Ovary (tissue), 3 donors: Measurements from ENCODE around the gene GLI3.

Experiments used
- POLR2A ChIP-seq: fragments of 450-650 bp; IDR thresholded peaks from one replicate; pipeline ENCODE4 v1.6.1; 2017; ENCODE audit warnings: antibody characterized with exemption, mild to moderate bottlenecking, moderate library complexity
- TF ChIP-seq, protein P1 (sequence below), 3 donors: fragments of 450-650 bp in 2 of 3; fragments of 200-600 bp in 1 of 3; IDR thresholded peaks; one replicate each; pipeline versions ENCODE4 v1.5.1 to v1.8.0; 2016 to 2022; ENCODE audit warnings: antibody characterized with exemption in 3 of 3, mild to moderate bottlenecking in 1 of 3
- donor health status: DM: no; HTN: no; CAD: no.

DNA sequence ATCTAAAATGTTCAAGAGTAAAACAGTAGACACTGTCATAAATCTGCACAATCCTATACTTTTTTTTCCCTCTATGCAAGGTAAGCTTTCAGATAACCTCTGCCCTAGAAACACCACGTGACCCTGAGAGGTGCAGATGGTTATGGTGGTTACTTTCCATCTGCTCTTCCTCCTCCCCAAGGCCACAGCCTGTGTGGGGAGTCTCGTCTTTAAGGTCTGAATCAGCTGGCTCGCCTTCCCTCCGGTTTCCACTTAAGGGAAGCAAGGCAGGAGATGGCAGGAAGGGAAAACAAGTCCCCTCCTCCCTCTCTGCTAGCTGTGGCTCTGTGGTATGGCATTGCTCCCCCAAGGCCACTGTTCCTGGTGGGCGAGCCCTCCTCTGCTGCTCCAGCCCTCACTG is 181.8 kb downstream of the GLI3 start:
- TF ChIP-seq POLR2A = no peak
- TF ChIP-seq, protein P1, sequence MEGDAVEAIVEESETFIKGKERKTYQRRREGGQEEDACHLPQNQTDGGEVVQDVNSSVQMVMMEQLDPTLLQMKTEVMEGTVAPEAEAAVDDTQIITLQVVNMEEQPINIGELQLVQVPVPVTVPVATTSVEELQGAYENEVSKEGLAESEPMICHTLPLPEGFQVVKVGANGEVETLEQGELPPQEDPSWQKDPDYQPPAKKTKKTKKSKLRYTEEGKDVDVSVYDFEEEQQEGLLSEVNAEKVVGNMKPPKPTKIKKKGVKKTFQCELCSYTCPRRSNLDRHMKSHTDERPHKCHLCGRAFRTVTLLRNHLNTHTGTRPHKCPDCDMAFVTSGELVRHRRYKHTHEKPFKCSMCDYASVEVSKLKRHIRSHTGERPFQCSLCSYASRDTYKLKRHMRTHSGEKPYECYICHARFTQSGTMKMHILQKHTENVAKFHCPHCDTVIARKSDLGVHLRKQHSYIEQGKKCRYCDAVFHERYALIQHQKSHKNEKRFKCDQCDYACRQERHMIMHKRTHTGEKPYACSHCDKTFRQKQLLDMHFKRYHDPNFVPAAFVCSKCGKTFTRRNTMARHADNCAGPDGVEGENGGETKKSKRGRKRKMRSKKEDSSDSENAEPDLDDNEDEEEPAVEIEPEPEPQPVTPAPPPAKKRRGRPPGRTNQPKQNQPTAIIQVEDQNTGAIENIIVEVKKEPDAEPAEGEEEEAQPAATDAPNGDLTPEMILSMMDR (IDR thresholded peaks at IDR 0.05) = no peak
